ENCODE data around the gene RHOH.

RHOH gene

DNA sequence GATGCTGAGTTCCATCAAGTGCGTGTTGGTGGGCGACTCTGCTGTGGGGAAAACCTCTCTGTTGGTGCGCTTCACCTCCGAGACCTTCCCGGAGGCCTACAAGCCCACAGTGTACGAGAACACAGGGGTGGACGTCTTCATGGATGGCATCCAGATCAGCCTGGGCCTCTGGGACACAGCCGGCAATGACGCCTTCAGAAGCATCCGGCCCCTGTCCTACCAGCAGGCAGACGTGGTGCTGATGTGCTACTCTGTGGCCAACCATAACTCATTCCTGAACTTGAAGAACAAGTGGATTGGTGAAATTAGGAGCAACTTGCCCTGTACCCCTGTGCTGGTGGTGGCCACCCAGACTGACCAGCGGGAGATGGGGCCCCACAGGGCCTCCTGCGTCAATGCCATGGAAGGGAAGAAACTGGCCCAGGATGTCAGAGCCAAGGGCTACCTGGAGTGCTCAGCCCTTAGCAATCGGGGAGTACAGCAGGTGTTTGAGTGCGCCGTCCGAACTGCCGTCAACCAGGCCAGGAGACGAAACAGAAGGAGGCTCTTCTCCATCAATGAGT lies 46.6 kb downstream of the RHOH start:
- TF ChIP-seq FOXM1 (IDR thresholded peaks at IDR 0.05; ENCODE audit: borderline replicate concordance, low read depth), result no peak
- no peak for TF ChIP-seq CREB1 (IDR thresholded peaks at IDR 0.05; ENCODE audit: low read depth)
- TF ChIP-seq CEBPB (IDR thresholded peaks at IDR 0.05), result no peak
- TF ChIP-seq TAF1 (IDR thresholded peaks at IDR 0.05; ENCODE audit: low read depth), result no peak
- TF ChIP-seq, protein P1, sequence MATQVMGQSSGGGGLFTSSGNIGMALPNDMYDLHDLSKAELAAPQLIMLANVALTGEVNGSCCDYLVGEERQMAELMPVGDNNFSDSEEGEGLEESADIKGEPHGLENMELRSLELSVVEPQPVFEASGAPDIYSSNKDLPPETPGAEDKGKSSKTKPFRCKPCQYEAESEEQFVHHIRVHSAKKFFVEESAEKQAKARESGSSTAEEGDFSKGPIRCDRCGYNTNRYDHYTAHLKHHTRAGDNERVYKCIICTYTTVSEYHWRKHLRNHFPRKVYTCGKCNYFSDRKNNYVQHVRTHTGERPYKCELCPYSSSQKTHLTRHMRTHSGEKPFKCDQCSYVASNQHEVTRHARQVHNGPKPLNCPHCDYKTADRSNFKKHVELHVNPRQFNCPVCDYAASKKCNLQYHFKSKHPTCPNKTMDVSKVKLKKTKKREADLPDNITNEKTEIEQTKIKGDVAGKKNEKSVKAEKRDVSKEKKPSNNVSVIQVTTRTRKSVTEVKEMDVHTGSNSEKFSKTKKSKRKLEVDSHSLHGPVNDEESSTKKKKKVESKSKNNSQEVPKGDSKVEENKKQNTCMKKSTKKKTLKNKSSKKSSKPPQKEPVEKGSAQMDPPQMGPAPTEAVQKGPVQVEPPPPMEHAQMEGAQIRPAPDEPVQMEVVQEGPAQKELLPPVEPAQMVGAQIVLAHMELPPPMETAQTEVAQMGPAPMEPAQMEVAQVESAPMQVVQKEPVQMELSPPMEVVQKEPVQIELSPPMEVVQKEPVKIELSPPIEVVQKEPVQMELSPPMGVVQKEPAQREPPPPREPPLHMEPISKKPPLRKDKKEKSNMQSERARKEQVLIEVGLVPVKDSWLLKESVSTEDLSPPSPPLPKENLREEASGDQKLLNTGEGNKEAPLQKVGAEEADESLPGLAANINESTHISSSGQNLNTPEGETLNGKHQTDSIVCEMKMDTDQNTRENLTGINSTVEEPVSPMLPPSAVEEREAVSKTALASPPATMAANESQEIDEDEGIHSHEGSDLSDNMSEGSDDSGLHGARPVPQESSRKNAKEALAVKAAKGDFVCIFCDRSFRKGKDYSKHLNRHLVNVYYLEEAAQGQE (IDR thresholded peaks at IDR 0.05; ENCODE audit: low read depth), result no peak
- TF ChIP-seq, protein P2, sequence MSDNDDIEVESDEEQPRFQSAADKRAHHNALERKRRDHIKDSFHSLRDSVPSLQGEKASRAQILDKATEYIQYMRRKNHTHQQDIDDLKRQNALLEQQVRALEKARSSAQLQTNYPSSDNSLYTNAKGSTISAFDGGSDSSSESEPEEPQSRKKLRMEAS (IDR thresholded peaks at IDR 0.05), result no peak
- no peak for TF ChIP-seq RAD21 (IDR thresholded peaks at IDR 0.05; ENCODE audit: low read depth)
- no peak for TF ChIP-seq YY1 (IDR thresholded peaks at IDR 0.05; ENCODE audit: low read depth)
- no peak for TF ChIP-seq TEAD4 (IDR thresholded peaks at IDR 0.05)
- TF ChIP-seq TCF12 (IDR thresholded peaks at IDR 0.05; ENCODE audit: low read depth), result no peak

DNA sequence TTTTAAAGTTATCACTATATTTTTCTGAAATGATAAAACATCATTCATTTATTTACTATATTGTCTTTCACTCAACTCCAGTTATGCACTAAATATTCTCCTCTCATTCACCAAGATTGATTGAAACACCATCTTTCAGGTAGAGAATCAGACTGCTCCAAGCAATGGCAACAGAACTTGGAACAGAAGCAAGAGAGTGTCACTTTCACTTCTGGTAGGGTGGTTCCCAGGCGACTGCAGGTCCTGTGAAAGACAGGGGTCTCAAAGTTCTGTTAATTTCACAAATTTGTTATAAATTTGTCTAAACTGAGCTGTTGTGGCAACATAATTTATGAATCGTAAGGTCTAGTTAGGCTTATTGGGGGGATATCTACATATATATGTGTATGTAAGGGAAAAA lies 47.8 kb downstream of the RHOH start:
- TF ChIP-seq EP300 (IDR thresholded peaks at IDR 0.05; ENCODE audit: borderline replicate concordance), result no peak
- TF ChIP-seq EGR1 (IDR thresholded peaks at IDR 0.05), result no peak
- TF ChIP-seq, protein P1 (IDR thresholded peaks at IDR 0.05; ENCODE audit: low read depth), result no peak
- no peak for TF ChIP-seq TAF1 (IDR thresholded peaks at IDR 0.05; ENCODE audit: low read depth)

DNA sequence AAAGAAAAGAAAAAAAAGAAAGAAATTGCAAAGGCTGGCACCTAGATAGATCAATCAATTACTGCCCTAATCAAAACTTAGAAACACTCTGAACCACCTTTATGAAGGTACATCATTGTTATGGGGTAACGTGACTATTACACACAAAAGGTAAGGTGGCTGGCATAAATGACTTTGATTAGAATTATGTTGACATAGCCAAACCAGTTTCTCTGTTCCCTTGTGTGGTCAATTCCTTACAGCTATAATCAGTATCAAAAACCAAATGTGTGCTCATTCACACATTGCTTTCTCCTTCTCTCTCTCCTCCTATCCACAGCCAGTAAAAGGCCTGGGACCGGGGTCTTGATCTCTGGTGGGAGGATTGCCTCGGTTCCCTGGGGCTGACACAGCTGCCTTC lies 48.7 kb downstream of the RHOH start:
- TF ChIP-seq EP300 (IDR thresholded peaks at IDR 0.05; ENCODE audit: borderline replicate concordance) (no peak), CEBPB (IDR thresholded peaks at IDR 0.05) (no peak), YY1 (IDR thresholded peaks at IDR 0.05; ENCODE audit: low read depth) (no peak), TCF12 (IDR thresholded peaks at IDR 0.05; ENCODE audit: low read depth) (no peak), RAD21 (IDR thresholded peaks at IDR 0.05; ENCODE audit: low read depth) (no peak)

DNA sequence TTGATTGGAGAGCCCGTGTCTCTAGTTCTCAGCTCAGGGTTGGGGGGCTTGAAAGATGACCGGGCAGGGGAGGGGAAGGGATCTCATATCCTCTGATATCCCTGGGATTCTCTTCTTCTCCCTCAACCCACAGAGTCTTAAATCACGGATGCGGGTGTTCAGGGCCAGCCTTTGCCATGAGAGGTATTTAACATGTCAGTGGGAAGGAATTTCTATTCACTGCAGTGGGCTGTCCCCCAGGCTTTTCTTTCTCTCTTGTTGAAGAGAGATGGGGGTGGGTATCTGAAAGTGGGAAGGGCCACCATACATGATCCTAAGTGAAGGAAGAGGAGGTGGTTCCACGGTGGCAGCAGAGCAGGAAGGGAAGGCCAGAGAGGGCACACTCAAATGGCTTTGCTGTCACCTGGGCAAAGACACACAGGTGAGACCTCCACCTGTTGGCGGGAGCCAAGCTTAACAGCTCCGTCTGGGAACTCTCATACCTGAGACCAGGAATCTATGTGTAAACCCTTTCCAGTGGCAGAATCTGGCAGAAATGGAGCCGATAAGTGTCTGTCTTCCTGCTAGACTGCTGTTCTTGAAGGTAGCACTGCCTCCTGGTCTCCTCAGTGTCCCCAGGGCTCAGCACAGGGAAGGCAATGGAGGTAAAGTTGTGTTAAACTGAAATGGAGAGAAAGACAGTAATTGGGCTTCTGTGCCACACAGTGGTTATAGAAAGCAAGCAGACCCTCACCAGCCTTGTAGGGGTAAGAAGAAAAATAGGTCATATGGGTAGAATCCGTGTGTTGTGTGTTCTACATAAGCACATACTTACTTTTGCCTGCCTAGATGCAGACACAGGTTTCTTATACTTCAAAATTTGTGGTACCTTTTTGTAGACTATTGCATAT lies 49.4 kb downstream of the RHOH start:
- TF ChIP-seq ZBTB7A (IDR thresholded peaks at IDR 0.05; ENCODE audit: low read depth), result no peak
- no peak for TF ChIP-seq NFIC (IDR thresholded peaks at IDR 0.05)
- TF ChIP-seq RAD21 (IDR thresholded peaks at IDR 0.05; ENCODE audit: low read depth), result no peak
- TF ChIP-seq, protein P3, sequence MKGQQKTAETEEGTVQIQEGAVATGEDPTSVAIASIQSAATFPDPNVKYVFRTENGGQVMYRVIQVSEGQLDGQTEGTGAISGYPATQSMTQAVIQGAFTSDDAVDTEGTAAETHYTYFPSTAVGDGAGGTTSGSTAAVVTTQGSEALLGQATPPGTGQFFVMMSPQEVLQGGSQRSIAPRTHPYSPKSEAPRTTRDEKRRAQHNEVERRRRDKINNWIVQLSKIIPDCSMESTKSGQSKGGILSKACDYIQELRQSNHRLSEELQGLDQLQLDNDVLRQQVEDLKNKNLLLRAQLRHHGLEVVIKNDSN (IDR thresholded peaks at IDR 0.05), result no peak
- no peak for TF ChIP-seq FOXM1 (IDR thresholded peaks at IDR 0.05; ENCODE audit: borderline replicate concordance, low read depth)
- no peak for TF ChIP-seq TEAD4 (IDR thresholded peaks at IDR 0.05)
- TF ChIP-seq, protein P2 (IDR thresholded peaks at IDR 0.05), result no peak
- TF ChIP-seq EGR1 (IDR thresholded peaks at IDR 0.05), result no peak
- TF ChIP-seq TAF1 (IDR thresholded peaks at IDR 0.05; ENCODE audit: low read depth), result no peak
- no peak for TF ChIP-seq CEBPB (IDR thresholded peaks at IDR 0.05)
- no peak for TF ChIP-seq YY1 (IDR thresholded peaks at IDR 0.05; ENCODE audit: low read depth)
- no peak for TF ChIP-seq EP300 (IDR thresholded peaks at IDR 0.05; ENCODE audit: borderline replicate concordance)
- no peak for TF ChIP-seq CREB1 (IDR thresholded peaks at IDR 0.05; ENCODE audit: low read depth)
- TF ChIP-seq TCF12 (IDR thresholded peaks at IDR 0.05; ENCODE audit: low read depth), result no peak
- TF ChIP-seq, protein P1 (IDR thresholded peaks at IDR 0.05; ENCODE audit: low read depth), result no peak

DNA sequence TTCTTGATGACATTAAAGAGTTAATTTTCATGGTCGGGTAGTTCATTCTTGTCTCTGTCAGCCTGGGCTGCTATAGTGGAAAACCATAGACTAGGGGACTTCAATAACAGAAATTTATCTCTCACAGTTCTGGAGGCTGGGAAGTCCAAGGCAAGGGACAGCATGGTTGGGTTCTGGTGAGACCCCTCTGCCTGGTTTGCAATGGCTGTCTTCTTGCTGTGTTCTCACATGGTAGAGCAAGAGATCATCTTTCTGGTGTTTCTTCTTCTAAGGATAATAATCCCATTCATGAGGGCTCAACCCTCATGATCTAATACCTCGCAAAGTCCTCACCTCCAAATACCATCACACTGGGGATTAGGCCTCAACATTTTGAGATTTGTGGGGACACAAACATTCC lies 50.1 kb downstream of the RHOH start:
- TF ChIP-seq ZBTB7A (IDR thresholded peaks at IDR 0.05; ENCODE audit: low read depth) (no peak), NFIC (IDR thresholded peaks at IDR 0.05) (no peak), CEBPB (IDR thresholded peaks at IDR 0.05) (no peak), CREB1 (IDR thresholded peaks at IDR 0.05; ENCODE audit: low read depth) (no peak), EGR1 (IDR thresholded peaks at IDR 0.05) (no peak)
